Measurements from ENCODE around the gene MED20. TPM values are rescaled to one million over a fixed set of nuclear protein-coding genes. Genes with fewer than 3 reads are reported as not detected.
A peak's percentile ranks its signal among the peaks of the same experiment; 100 is the strongest.
"Not testable (repeated sequence)": the region's sequence is repeated elsewhere in the genome, so short reads cannot be mapped to it uniquely, and the experiment has no call there.

The MED20 gene
- total RNA-seq, 1 donor from 2014 or later, result 34.8 TPM

DNA sequence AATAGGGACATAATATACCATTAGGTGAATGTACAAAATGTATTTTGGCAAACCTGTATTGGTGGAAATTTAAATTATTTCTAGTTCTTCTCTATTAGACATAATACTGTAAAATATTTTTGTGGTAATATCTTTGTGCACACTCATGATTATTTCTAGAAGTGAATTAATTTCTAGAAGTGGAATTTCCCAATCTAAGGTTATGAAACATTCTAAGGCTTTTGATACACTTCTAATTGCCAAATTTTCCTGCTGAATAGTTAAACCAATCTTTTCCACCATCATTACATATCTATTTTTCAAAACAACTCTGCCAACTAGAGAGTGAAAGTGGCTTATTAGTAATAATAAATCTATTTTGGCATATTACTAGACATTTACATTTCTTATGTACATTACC lies 22.5 kb upstream of the MED20 start:
- DNase-seq (ENCODE audit: low read depth, low spot score), result no peak
- Mint-ChIP-seq H3K36me3 (ENCODE audit: low read depth) (no peaks in the 10 kb centered on the region), H3K4me1 (peaks cover 30% of the 10 kb centered on the region), H3K4me3 (peak overlapping the region; percentile 71), H3K9me3 (no peaks in the 10 kb centered on the region), H3K27me3 (ENCODE audit: low read depth) (peaks cover 13% of the 10 kb centered on the region), H3K27ac (ENCODE audit: unreplicated experiment) (no peak overlapping the region)
- TF ChIP-seq, protein P1, sequence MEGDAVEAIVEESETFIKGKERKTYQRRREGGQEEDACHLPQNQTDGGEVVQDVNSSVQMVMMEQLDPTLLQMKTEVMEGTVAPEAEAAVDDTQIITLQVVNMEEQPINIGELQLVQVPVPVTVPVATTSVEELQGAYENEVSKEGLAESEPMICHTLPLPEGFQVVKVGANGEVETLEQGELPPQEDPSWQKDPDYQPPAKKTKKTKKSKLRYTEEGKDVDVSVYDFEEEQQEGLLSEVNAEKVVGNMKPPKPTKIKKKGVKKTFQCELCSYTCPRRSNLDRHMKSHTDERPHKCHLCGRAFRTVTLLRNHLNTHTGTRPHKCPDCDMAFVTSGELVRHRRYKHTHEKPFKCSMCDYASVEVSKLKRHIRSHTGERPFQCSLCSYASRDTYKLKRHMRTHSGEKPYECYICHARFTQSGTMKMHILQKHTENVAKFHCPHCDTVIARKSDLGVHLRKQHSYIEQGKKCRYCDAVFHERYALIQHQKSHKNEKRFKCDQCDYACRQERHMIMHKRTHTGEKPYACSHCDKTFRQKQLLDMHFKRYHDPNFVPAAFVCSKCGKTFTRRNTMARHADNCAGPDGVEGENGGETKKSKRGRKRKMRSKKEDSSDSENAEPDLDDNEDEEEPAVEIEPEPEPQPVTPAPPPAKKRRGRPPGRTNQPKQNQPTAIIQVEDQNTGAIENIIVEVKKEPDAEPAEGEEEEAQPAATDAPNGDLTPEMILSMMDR (conservative IDR thresholded peaks at IDR 0.05), result no peak

DNA sequence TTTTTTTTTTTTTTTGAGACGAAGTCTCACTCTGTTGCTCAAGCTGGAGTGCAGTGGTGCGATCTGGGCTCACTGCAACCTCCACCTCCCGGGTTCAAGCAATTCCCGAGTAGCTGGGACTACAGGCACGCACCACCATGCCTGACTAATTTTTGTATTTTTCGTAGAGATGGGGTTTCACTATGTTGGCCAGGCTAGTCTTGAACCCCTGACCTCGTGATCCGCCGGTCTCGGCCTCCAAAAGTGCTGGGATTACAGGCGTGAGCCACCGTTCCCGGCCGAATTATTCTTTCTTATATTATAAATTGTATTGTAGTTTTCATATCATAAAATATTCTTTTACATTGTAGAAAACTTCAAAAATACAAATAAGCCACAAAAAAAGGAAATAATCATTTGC lies 21.9 kb upstream of the MED20 start:
- H3K4me3 Mint-ChIP-seq; H3K36me3 Mint-ChIP-seq (ENCODE audit: low read depth); H3K9me3 Mint-ChIP-seq; H3K27ac Mint-ChIP-seq (ENCODE audit: unreplicated experiment); DNase-seq (ENCODE audit: low read depth, low spot score): not testable (repeated sequence)
- H3K4me1 Mint-ChIP-seq, result peaks cover 30% of the 10 kb centered on the region
- H3K27me3 Mint-ChIP-seq (ENCODE audit: low read depth), result peaks cover 12% of the 10 kb centered on the region

DNA sequence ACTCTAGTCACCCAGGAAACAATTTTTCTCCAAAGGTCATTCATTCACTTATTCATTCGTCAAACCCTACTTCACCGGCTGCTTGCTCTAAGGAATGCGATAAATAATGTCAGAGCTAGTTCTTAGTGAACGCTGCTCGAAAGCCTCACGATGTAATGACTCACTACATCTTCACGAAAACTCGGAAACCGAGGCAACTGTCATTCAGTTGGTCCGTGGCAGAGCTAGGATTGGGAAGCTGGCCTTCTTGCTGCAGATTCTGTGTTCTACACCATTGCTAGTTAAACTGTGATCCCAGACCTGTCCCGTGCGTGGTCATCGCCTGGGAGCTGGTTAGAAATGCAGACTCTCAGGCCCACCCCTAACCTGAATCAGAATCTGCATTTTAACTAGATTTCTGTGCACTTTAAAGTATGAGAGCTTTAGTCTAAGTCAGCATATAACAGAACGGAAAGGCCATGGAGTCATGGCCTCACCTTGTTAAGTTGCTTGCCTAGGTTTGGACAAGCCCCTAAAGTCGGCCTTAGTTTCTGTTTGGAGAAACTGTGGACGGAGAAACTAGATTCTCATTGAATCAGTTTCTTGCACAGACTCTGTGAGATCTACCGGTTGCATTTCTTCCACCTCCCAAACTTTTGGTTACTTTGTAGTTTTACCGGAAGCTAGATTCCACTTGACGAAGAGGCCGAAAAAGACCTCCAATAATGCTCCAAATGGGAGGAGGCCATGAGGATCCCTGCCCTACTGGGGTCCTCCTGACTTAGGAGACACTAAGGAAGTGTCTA lies 21.3 kb upstream of the MED20 start:
- Mint-ChIP-seq H3K4me3 (peak overlapping the region; percentile 89), H3K27ac (ENCODE audit: unreplicated experiment) (no peak overlapping the region), H3K9me3 (no peaks in the 10 kb centered on the region), H3K36me3 (ENCODE audit: low read depth) (no peaks in the 10 kb centered on the region), H3K4me1 (peaks cover 30% of the 10 kb centered on the region), H3K27me3 (ENCODE audit: low read depth) (peaks cover 6% of the 10 kb centered on the region)
- DNase-seq (ENCODE audit: low read depth, low spot score), result no peak
- TF ChIP-seq, protein P1 (conservative IDR thresholded peaks at IDR 0.05), result no peak

DNA sequence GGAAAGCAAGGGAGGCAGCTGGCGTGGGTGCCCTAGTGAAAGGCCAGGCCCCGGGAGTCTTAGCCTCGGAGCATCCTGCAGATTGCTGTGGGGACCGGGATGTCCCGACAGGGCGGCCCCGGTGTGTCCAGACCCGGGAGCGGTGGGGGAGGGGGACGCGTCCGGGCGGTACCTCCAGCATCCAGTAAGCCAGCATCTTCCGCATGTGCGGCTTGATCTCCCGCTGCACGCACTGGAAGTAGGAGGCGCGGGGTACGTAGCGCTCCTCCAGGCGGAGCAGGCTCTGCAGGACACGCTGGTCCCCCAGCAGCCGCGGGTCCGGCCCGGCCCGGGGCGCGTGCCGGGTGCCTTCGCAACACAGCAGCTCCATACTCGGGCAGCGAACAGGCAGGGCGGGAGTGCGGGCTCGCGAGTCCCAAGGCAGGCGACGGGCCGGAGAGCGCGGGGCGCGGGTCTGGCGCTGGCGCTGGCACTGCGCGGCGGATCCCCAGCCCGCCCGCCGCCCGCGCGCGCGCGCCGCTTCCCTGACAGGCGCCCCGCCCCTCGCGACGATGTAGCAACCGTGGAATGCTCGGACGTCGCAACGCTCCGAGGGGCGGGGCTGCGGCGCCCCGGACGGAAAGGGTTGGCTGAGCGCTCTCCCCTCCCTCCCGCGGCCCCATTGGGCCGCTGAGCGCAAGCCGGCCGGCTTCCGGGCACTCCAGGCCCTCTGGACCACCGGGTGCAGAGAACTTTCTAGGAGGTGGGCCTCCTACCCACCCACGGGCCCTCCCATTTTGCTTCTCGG lies 20.5 kb upstream of the MED20 start, which contains the start of gene CCND3:
Gene CCND3, minus strand, starts transcription at position 529 of the 787 bp plus-strand sequence. Its CDS starts 159 bp downstream, at position 370.
- H3K4me3 Mint-ChIP-seq, result peak within 1 kb of the TSS; percentile 94
- H3K4me1 Mint-ChIP-seq, result peaks cover 32% of the 10 kb centered on the region
- H3K27me3 Mint-ChIP-seq (ENCODE audit: low read depth), result peaks cover 6% of the 10 kb centered on the region
- H3K27ac Mint-ChIP-seq (ENCODE audit: unreplicated experiment), result no peak within 1 kb of the TSS
- peaks cover under 1% of the 10 kb centered on the region for H3K36me3 Mint-ChIP-seq (ENCODE audit: low read depth)
- DNase-seq (ENCODE audit: low read depth, low spot score), result peak; percentile 80
- TF ChIP-seq, protein P1 (conservative IDR thresholded peaks at IDR 0.05), result peak; percentile 10
- H3K9me3 Mint-ChIP-seq, result no peaks in the 10 kb centered on the region

DNA sequence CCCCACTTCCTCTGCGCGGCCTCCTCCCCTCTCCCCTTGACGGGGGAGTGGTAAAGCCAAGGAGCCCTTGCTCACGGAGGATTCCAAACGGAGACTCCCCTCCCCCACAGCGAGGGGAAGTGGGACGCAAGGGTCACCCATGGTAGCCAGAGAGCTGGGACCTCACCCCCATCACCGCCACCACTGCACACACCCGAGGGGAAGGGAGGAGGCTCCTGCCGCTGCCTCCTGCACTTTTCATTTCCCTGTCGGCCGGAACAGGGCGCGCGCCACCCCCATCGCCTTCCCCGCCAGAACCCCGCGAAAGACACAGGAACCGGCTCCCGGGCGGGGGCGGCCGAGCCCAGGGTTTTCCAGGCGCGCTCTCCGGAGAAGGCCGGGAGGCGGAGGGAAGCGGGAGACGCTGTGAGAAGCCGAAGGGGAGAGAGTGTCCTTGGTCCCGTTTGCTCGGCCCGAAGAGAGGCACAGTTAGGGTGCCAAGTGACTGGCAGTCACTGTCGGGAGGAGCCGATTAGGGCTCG lies 19.9 kb upstream of the MED20 start:
- H3K36me3 Mint-ChIP-seq (ENCODE audit: low read depth), result peaks cover 2% of the 10 kb centered on the region
- TF ChIP-seq, protein P1 (conservative IDR thresholded peaks at IDR 0.05), result no peak
- H3K4me1 Mint-ChIP-seq, result peaks cover 33% of the 10 kb centered on the region
- no peak overlapping the region for H3K27ac Mint-ChIP-seq (ENCODE audit: unreplicated experiment)
- peak overlapping the region; percentile 94 for H3K4me3 Mint-ChIP-seq
- peaks cover 6% of the 10 kb centered on the region for H3K27me3 Mint-ChIP-seq (ENCODE audit: low read depth)
- no peak for DNase-seq (ENCODE audit: low read depth, low spot score)
- H3K9me3 Mint-ChIP-seq, result no peaks in the 10 kb centered on the region
